Measurements from ENCODE around the gene NDUFB3. TPM values are rescaled to one million over a fixed set of nuclear protein-coding genes. Genes with fewer than 3 reads are reported as not detected.
"Not testable (repeated sequence)": the region's sequence is repeated elsewhere in the genome, so short reads cannot be mapped to it uniquely, and the experiment has no call there.

Gene NDUFB3
- total RNA-seq, result 111 and 157 TPM in 2 replicates
- 333 and 441 TPM in 2 replicates for polyA plus RNA-seq

- peak; percentile 94 to 95 for DNase-seq (ENCODE audit: low read depth in 1 of 2, low spot score in 1 of 2)
- no peaks in the 10 kb centered on the region for H3K36me3 ChIP-seq
- TF ChIP-seq, protein P1, sequence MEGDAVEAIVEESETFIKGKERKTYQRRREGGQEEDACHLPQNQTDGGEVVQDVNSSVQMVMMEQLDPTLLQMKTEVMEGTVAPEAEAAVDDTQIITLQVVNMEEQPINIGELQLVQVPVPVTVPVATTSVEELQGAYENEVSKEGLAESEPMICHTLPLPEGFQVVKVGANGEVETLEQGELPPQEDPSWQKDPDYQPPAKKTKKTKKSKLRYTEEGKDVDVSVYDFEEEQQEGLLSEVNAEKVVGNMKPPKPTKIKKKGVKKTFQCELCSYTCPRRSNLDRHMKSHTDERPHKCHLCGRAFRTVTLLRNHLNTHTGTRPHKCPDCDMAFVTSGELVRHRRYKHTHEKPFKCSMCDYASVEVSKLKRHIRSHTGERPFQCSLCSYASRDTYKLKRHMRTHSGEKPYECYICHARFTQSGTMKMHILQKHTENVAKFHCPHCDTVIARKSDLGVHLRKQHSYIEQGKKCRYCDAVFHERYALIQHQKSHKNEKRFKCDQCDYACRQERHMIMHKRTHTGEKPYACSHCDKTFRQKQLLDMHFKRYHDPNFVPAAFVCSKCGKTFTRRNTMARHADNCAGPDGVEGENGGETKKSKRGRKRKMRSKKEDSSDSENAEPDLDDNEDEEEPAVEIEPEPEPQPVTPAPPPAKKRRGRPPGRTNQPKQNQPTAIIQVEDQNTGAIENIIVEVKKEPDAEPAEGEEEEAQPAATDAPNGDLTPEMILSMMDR (IDR thresholded peaks at IDR 0.05; ENCODE audit: low read depth, low read length), result peak; percentile 16
- peak within 1 kb of the TSS; percentile 82 for H3K4me3 ChIP-seq
- H3K27me3 ChIP-seq, result no peaks in the 10 kb centered on the region
- H3K4me1 ChIP-seq (ENCODE audit: low read depth), result peaks cover 23% of the 10 kb centered on the region
- H3K27ac ChIP-seq, result peak within 1 kb of the TSS; percentile 95
- no peaks in the 10 kb centered on the region for H3K9me3 ChIP-seq (ENCODE audit: low read depth)
These were observed at the start of gene NDUFB3, which contains the start of gene HYCC2 for GRCh38 chr2:201071479-201072200. Gene NDUFB3 (plus strand): TSS chr2:201072001. CDS start chr2:201078883, 6,882 bp downstream. Gene HYCC2 (minus strand): TSS chr2:201071671. CDS start chr2:201024009, 47,662 bp downstream.

GRCh38 chr2:201024518-201024917 is 47.3 kb upstream of the NDUFB3 start:
- H3K27me3 ChIP-seq, result no peaks in the 10 kb centered on the region
- H3K4me3 ChIP-seq, result no peak overlapping the region
- TF ChIP-seq, protein P1 (IDR thresholded peaks at IDR 0.05; ENCODE audit: low read depth, low read length), result no peak
- no peaks in the 10 kb centered on the region for H3K9me3 ChIP-seq (ENCODE audit: low read depth)
- H3K27ac ChIP-seq, result no peak overlapping the region
- H3K4me1 ChIP-seq (ENCODE audit: low read depth), result no peaks in the 10 kb centered on the region
- peaks cover 8% of the 10 kb centered on the region for H3K36me3 ChIP-seq
- DNase-seq (ENCODE audit: low read depth in 1 of 2, low spot score in 1 of 2), result no peak

GRCh38 chr2:201034355-201034754 is 37.4 kb upstream of the NDUFB3 start:
- not testable (repeated sequence) for H3K4me1 ChIP-seq (ENCODE audit: low read depth); H3K27me3 ChIP-seq; H3K4me3 ChIP-seq; DNase-seq (ENCODE audit: low read depth in 1 of 2, low spot score in 1 of 2); H3K27ac ChIP-seq; H3K36me3 ChIP-seq; H3K9me3 ChIP-seq (ENCODE audit: low read depth)

- H3K4me3 ChIP-seq; DNase-seq (ENCODE audit: low read depth in 1 of 2, low spot score in 1 of 2); H3K4me1 ChIP-seq (ENCODE audit: low read depth); H3K27me3 ChIP-seq; H3K27ac ChIP-seq; H3K36me3 ChIP-seq; H3K9me3 ChIP-seq (ENCODE audit: low read depth): not testable (repeated sequence)
These were observed 33.4 kb upstream of the NDUFB3 start for GRCh38 chr2:201038361-201038760.

DNA sequence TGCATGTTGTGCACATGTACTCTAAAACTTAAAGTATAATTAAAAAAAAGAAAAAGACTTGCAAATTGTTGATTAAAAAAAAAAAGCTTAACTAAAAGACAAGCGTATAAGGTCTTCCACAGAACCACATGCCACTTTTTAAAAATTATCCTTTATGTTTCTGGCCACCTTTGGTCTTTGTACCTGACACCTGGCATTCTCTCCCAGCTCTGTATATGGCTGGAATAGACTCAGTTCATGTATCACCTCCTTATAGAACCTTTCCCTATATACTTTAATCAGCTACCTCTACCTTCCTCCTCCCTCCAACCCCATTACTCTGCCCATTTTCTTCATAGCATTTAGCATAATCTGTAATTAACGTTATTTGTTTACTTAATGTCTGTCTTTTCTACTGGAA is 32.9 kb upstream of the NDUFB3 start:
- no peak for DNase-seq (ENCODE audit: low read depth in 1 of 2, low spot score in 1 of 2)
- no peaks in the 10 kb centered on the region for H3K4me1 ChIP-seq (ENCODE audit: low read depth)
- H3K27ac ChIP-seq, result no peak overlapping the region
- H3K4me3 ChIP-seq, result no peak overlapping the region
- no peaks in the 10 kb centered on the region for H3K9me3 ChIP-seq (ENCODE audit: low read depth)
- no peaks in the 10 kb centered on the region for H3K27me3 ChIP-seq
- no peaks in the 10 kb centered on the region for H3K36me3 ChIP-seq
- TF ChIP-seq, protein P1 (IDR thresholded peaks at IDR 0.05; ENCODE audit: low read depth, low read length), result no peak

- TF ChIP-seq, protein P1 (IDR thresholded peaks at IDR 0.05; ENCODE audit: low read depth, low read length), result no peak
- Histone ChIP-seq H3K9me3 (ENCODE audit: low read depth) (no peaks in the 10 kb centered on the region), H3K36me3 (peaks cover 6% of the 10 kb centered on the region)
These were observed 30.8 kb upstream of the NDUFB3 start for GRCh38 chr2:201040867-201041628.

GRCh38 chr2:201042451-201042850 is 29.4 kb upstream of the NDUFB3 start:
- H3K4me3 ChIP-seq; H3K36me3 ChIP-seq; H3K4me1 ChIP-seq (ENCODE audit: low read depth); H3K27me3 ChIP-seq; H3K27ac ChIP-seq; H3K9me3 ChIP-seq (ENCODE audit: low read depth); DNase-seq (ENCODE audit: low read depth in 1 of 2, low spot score in 1 of 2): not testable (repeated sequence)

More at GRCh38 chr2:201040867-201041628, 30.8 kb upstream of the NDUFB3 start:
- H3K4me3 ChIP-seq, result no peak overlapping the region
- DNase-seq (ENCODE audit: low read depth in 1 of 2, low spot score in 1 of 2), result no peak
- no peaks in the 10 kb centered on the region for H3K4me1 ChIP-seq (ENCODE audit: low read depth)
- no peak overlapping the region for H3K27ac ChIP-seq
- H3K27me3 ChIP-seq, result no peaks in the 10 kb centered on the region

DNA sequence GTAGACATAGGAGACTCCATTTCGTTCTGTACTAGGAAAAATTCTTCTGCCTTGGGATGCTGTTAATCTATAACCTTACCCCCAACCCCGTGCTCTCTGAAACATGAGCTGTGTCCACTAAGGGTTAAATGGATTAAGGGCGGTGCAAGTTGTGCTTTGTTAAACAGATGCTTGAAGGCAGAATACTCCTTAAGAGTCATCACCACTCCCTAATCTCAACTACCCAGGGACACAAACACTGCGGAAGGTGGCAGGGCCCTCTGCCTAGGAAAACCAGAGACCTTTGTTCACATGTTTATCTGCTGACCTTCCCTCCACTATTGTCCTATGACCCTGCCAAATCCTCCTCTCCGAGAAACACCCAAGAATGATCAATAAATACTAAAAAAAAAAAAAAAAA is 28.8 kb upstream of the NDUFB3 start:
- H3K36me3 ChIP-seq, result not testable (repeated sequence)

More for the DNA sequence above, 28.8 kb upstream of the NDUFB3 start:
- H3K4me3 ChIP-seq; H3K27ac ChIP-seq; H3K9me3 ChIP-seq (ENCODE audit: low read depth); H3K4me1 ChIP-seq (ENCODE audit: low read depth); DNase-seq (ENCODE audit: low read depth in 1 of 2, low spot score in 1 of 2); H3K27me3 ChIP-seq: not testable (repeated sequence)

Data from cardiac muscle cell (in vitro differentiated cells and primary cell).